Subcutaneous adipose tissue (tissue), 4 donors: ENCODE measurements around the gene ETDA. TPM values are rescaled to one million over a fixed set of nuclear protein-coding genes. Genes with fewer than 3 reads are reported as not detected.

ENCODE experiments used
- CTCF ChIP-seq: fragments of 450-650 bp; IDR thresholded peaks from one replicate; pipeline ENCODE4 v1.5.1; 2016; ENCODE audit warnings: low read depth, mild to moderate bottlenecking, control low read depth, antibody characterized with exemption, moderate library complexity
- total RNA-seq, 4 donors: library from RNA; depleted of rRNA; stranded (reverse); fragments of >200 nt; gene quantifications; one replicate each; pipeline ENCODE4 v1.1.0, GENCODE V29; 2016

The ETDA gene
- total RNA-seq, 4 donors from 2014 or later: not detected

GRCh38 chrX:135287266-135287823 lies 35.5 kb downstream of the ETDA start:
- no peak for TF ChIP-seq CTCF

- no peak for TF ChIP-seq CTCF
Measured at GRCh38 chrX:135295238-135295943, 43.5 kb downstream of the ETDA start.

GRCh38 chrX:135295944-135296305 lies 44.1 kb downstream of the ETDA start:
- no peak for TF ChIP-seq CTCF

- no peak for TF ChIP-seq CTCF
Measured at GRCh38 chrX:135302269-135302873, 50.5 kb downstream of the ETDA start.

Other genes with a start within 250 kb of the ETDA start
- gene RTL8B, start 229.5 kb upstream of the ETDA start, total RNA-seq: 10 to 100 TPM in 1 of 4 donors, 1 to 10 TPM in 3; 4.1 to 10.6 (median 7.0) TPM
- 10 to 100 TPM; 31.3 to 76.1 (median 53.8) TPM for gene RTL8C, start 219.7 kb upstream of the ETDA start, total RNA-seq
- gene RTL8A, start 199.9 kb upstream of the ETDA start, total RNA-seq: 10 to 100 TPM; 11.2 to 30.0 (median 13.3) TPM
- 1 to 10 TPM in 2 of 4 donors, under 1 TPM in 1, not detected in 1; 0.34 to 1.9 (median 1.1) TPM for gene SMIM10L2B, start 153.3 kb upstream of the ETDA start, total RNA-seq
- not detected for gene ETDB, start 131.5 kb upstream of the ETDA start, total RNA-seq
- gene CT55, start 80.7 kb upstream of the ETDA start, total RNA-seq: not detected
- not detected for gene ETDC, start 57.4 kb downstream of the ETDA start, total RNA-seq
- 10 to 100 TPM in 3 of 4 donors, 1 to 10 TPM in 1; 7.5 to 17.9 (median 11.5) TPM for gene ZNF75D, start 92.0 kb downstream of the ETDA start, total RNA-seq
- gene ZNF449, start 92.7 kb downstream of the ETDA start, total RNA-seq: 10 to 100 TPM; 11.9 to 19.5 (median 16.2) TPM
- gene SMIM10L2A, start 169.9 kb downstream of the ETDA start, total RNA-seq: 1 to 10 TPM in 1 of 4 donors, under 1 TPM in 3; 0.33 to 1.1 (median 0.48) TPM